ENCODE results near the gene SEMA5A.

Gene SEMA5A

DNA sequence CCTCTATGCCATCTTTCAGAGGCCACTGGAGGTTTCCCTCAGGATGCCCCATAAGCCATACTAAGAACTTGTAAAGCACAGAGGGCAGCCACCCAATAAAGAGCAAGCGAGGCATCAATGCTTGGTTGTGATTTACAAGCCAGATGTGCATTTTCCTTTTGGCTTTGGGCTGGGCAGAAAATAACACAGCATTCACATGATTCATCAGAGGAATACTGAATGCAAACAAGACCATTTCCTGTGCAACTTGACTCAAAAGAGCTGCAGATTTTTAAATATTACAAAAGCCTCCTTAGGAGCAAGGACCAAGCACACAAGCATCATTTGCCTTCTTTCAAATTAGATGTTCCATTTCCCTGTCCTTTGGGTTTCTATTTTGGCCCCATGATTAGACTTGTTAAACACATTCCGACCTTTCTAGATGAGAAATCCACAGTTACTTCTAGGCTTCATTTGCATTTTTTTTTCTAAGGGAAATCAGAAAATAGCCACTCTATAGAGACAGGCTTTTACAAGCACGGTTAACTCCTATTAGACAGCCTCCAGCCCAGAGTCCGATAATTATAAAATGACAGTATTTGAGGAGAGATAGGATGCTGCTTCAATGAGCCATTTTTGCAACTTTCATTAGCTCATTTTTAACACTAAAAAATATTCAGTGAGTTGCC is 207.8 kb downstream of the SEMA5A start:
- no CpG with 5 or more reads among the region's 4 CpGs for WGBS (ENCODE audit: insufficient coverage, insufficient read length)
- Histone ChIP-seq H3K36me3 (ENCODE audit: control insufficient read depth, insufficient read depth, low read length) (no peaks in the 10 kb centered on the region), H3K4me3 (ENCODE audit: low read length) (no peak overlapping the region), H3K27me3 (ENCODE audit: control insufficient read depth, insufficient read depth, low read length) (no peaks in the 10 kb centered on the region), H3K27ac (ENCODE audit: low read length) (no peak overlapping the region), H3K9me3 (ENCODE audit: control insufficient read depth, insufficient read depth, low read length) (no peaks in the 10 kb centered on the region), H3K4me1 (ENCODE audit: control insufficient read depth, insufficient read depth, low read length) (no peaks in the 10 kb centered on the region)
- DNase-seq (ENCODE audit: low read depth, low spot score), result no peak

GRCh38 chr5:9335754-9336495 is 209.9 kb downstream of the SEMA5A start:
- WGBS (ENCODE audit: insufficient coverage, insufficient read length), result no CpG with 5 or more reads among the region's 2 CpGs
- Histone ChIP-seq H3K4me3 (ENCODE audit: low read length) (no peak overlapping the region), H3K9me3 (ENCODE audit: control insufficient read depth, insufficient read depth, low read length) (no peaks in the 10 kb centered on the region)

DNA sequence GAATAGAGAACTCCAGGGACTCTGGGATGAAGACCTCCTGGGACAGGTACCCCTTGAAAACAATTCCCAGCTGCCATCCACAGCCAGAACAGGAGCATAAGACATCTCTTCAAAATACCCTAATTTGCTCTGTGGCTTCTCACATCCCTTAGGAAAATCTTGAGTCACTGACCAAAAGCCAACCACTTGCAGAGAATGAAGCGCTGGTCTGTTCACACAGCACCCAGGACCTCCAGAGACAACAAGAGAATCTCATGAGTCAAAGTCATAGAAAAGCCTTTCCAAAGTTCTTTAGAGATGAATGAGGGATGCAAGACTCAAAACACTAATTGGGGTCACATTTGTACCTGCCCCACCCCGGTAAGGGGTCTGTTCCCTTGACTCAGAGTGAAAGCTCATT is 210.6 kb downstream of the SEMA5A start:
- Histone ChIP-seq H3K4me3 (ENCODE audit: low read length) (no peak overlapping the region), H3K36me3 (ENCODE audit: control insufficient read depth, insufficient read depth, low read length) (no peaks in the 10 kb centered on the region), H3K4me1 (ENCODE audit: control insufficient read depth, insufficient read depth, low read length) (no peaks in the 10 kb centered on the region), H3K9me3 (ENCODE audit: control insufficient read depth, insufficient read depth, low read length) (no peaks in the 10 kb centered on the region), H3K27ac (ENCODE audit: low read length) (no peak overlapping the region), H3K27me3 (ENCODE audit: control insufficient read depth, insufficient read depth, low read length) (no peaks in the 10 kb centered on the region)
- no peak for DNase-seq (ENCODE audit: low read depth, low spot score)
- no CpG with 5 or more reads among the region's 2 CpGs for WGBS (ENCODE audit: insufficient coverage, insufficient read length)

More at GRCh38 chr5:9335754-9336495, 209.9 kb downstream of the SEMA5A start:
- Histone ChIP-seq H3K27ac (ENCODE audit: low read length) (no peak overlapping the region), H3K27me3 (ENCODE audit: control insufficient read depth, insufficient read depth, low read length) (no peaks in the 10 kb centered on the region), H3K36me3 (ENCODE audit: control insufficient read depth, insufficient read depth, low read length) (no peaks in the 10 kb centered on the region), H3K4me1 (ENCODE audit: control insufficient read depth, insufficient read depth, low read length) (no peaks in the 10 kb centered on the region)
- no peak for DNase-seq (ENCODE audit: low read depth, low spot score)

GRCh38 chr5:9332026-9332425 is 213.8 kb downstream of the SEMA5A start:
- no peaks in the 10 kb centered on the region for H3K4me1 ChIP-seq (ENCODE audit: control insufficient read depth, insufficient read depth, low read length)
- H3K27ac ChIP-seq (ENCODE audit: low read length), result no peak overlapping the region
- no peaks in the 10 kb centered on the region for H3K9me3 ChIP-seq (ENCODE audit: control insufficient read depth, insufficient read depth, low read length)
- DNase-seq (ENCODE audit: low read depth, low spot score), result no peak
- H3K4me3 ChIP-seq (ENCODE audit: low read length), result no peak overlapping the region
- H3K27me3 ChIP-seq (ENCODE audit: control insufficient read depth, insufficient read depth, low read length), result no peaks in the 10 kb centered on the region
- H3K36me3 ChIP-seq (ENCODE audit: control insufficient read depth, insufficient read depth, low read length), result no peaks in the 10 kb centered on the region
- no CpG with 5 or more reads among the region's 4 CpGs for WGBS (ENCODE audit: insufficient coverage, insufficient read length)

GRCh38 chr5:9331372-9331771 is 214.5 kb downstream of the SEMA5A start:
- Histone ChIP-seq H3K4me1 (ENCODE audit: control insufficient read depth, insufficient read depth, low read length) (no peaks in the 10 kb centered on the region), H3K4me3 (ENCODE audit: low read length) (no peak overlapping the region), H3K27ac (ENCODE audit: low read length) (no peak overlapping the region), H3K27me3 (ENCODE audit: control insufficient read depth, insufficient read depth, low read length) (no peaks in the 10 kb centered on the region), H3K9me3 (ENCODE audit: control insufficient read depth, insufficient read depth, low read length) (no peaks in the 10 kb centered on the region), H3K36me3 (ENCODE audit: control insufficient read depth, insufficient read depth, low read length) (no peaks in the 10 kb centered on the region)
- DNase-seq (ENCODE audit: low read depth, low spot score), result no peak
- WGBS (ENCODE audit: insufficient coverage, insufficient read length), result no CpG with 5 or more reads among the region's 1 CpG

- Histone ChIP-seq H3K27me3 (ENCODE audit: control insufficient read depth, insufficient read depth, low read length) (no peaks in the 10 kb centered on the region), H3K9me3 (ENCODE audit: control insufficient read depth, insufficient read depth, low read length) (no peaks in the 10 kb centered on the region), H3K4me3 (ENCODE audit: low read length) (no peak overlapping the region), H3K27ac (ENCODE audit: low read length) (no peak overlapping the region), H3K4me1 (ENCODE audit: control insufficient read depth, insufficient read depth, low read length) (no peaks in the 10 kb centered on the region), H3K36me3 (ENCODE audit: control insufficient read depth, insufficient read depth, low read length) (no peaks in the 10 kb centered on the region)
- no CpG with 5 or more reads among the region's 4 CpGs for WGBS (ENCODE audit: insufficient coverage, insufficient read length)
- no peak for DNase-seq (ENCODE audit: low read depth, low spot score)
Measured at GRCh38 chr5:9329125-9329524, 216.8 kb downstream of the SEMA5A start.

GRCh38 chr5:9325549-9325948 is 220.3 kb downstream of the SEMA5A start:
- Histone ChIP-seq H3K27ac (ENCODE audit: low read length) (no peak overlapping the region), H3K9me3 (ENCODE audit: control insufficient read depth, insufficient read depth, low read length) (no peaks in the 10 kb centered on the region), H3K4me3 (ENCODE audit: low read length) (no peak overlapping the region), H3K27me3 (ENCODE audit: control insufficient read depth, insufficient read depth, low read length) (no peaks in the 10 kb centered on the region), H3K4me1 (ENCODE audit: control insufficient read depth, insufficient read depth, low read length) (no peaks in the 10 kb centered on the region), H3K36me3 (ENCODE audit: control insufficient read depth, insufficient read depth, low read length) (no peaks in the 10 kb centered on the region)
- 100% methylated on average over 2 of the region's 4 CpGs for WGBS (ENCODE audit: insufficient coverage, insufficient read length)
- DNase-seq (ENCODE audit: low read depth, low spot score), result no peak

DNA sequence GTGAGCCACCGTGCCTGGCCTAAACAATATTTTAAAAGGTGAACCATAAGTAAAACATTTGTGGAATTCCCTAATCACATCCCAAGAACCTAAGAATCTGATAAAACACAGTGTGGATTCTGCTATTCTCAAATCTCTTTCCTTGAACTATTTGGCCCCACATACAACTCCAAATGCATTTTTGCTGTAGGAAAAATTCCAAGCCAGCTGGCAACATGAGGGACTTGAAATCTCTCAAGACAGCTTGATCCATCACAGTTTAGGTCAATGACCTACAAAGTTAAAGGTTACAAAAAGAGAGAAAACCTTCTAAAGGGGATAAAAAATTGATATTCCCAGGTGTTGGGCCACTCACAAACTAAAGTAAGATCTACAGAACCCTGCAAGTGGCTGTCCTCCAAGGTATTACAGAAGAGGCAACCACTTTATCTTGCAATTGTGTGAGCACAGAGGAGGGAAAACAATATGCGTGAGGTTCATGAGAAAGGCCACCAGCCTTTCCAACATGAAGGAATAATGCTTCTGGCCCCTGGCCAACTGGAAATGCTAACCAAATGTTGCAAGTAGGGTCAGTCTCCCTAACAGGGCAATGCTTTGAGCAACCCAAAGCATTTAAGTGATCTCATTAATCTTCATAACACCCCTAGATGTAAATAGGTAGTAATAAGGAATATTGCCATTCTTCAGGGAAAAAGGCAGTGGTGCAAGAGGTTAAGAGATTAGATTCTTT is 221.4 kb downstream of the SEMA5A start:
- Histone ChIP-seq H3K9me3 (ENCODE audit: control insufficient read depth, insufficient read depth, low read length) (no peaks in the 10 kb centered on the region), H3K4me3 (ENCODE audit: low read length) (no peak overlapping the region), H3K27ac (ENCODE audit: low read length) (no peak overlapping the region), H3K27me3 (ENCODE audit: control insufficient read depth, insufficient read depth, low read length) (no peaks in the 10 kb centered on the region), H3K4me1 (ENCODE audit: control insufficient read depth, insufficient read depth, low read length) (no peaks in the 10 kb centered on the region), H3K36me3 (ENCODE audit: control insufficient read depth, insufficient read depth, low read length) (no peaks in the 10 kb centered on the region)
- no peak for DNase-seq (ENCODE audit: low read depth, low spot score)
- WGBS (ENCODE audit: insufficient coverage, insufficient read length), result no CpG with 5 or more reads among the region's 2 CpGs

GRCh38 chr5:9320652-9321051 is 225.2 kb downstream of the SEMA5A start:
- WGBS (ENCODE audit: insufficient coverage, insufficient read length), result no CpG with 5 or more reads among the region's 3 CpGs
- DNase-seq (ENCODE audit: low read depth, low spot score), result no peak

GRCh38 chr5:9318031-9318430 is 227.8 kb downstream of the SEMA5A start:
- Histone ChIP-seq H3K4me3 (ENCODE audit: low read length) (no peak overlapping the region), H3K36me3 (ENCODE audit: control insufficient read depth, insufficient read depth, low read length) (no peaks in the 10 kb centered on the region), H3K9me3 (ENCODE audit: control insufficient read depth, insufficient read depth, low read length) (no peaks in the 10 kb centered on the region), H3K27ac (ENCODE audit: low read length) (no peak overlapping the region), H3K27me3 (ENCODE audit: control insufficient read depth, insufficient read depth, low read length) (no peaks in the 10 kb centered on the region), H3K4me1 (ENCODE audit: control insufficient read depth, insufficient read depth, low read length) (no peaks in the 10 kb centered on the region)
- no CpG with 5 or more reads among the region's 6 CpGs for WGBS (ENCODE audit: insufficient coverage, insufficient read length)
- no peak for DNase-seq (ENCODE audit: low read depth, low spot score)

More at GRCh38 chr5:9320652-9321051, 225.2 kb downstream of the SEMA5A start:
- Histone ChIP-seq H3K27me3 (ENCODE audit: control insufficient read depth, insufficient read depth, low read length) (no peaks in the 10 kb centered on the region), H3K4me3 (ENCODE audit: low read length) (no peak overlapping the region), H3K9me3 (ENCODE audit: control insufficient read depth, insufficient read depth, low read length) (no peaks in the 10 kb centered on the region), H3K27ac (ENCODE audit: low read length) (no peak overlapping the region), H3K4me1 (ENCODE audit: control insufficient read depth, insufficient read depth, low read length) (no peaks in the 10 kb centered on the region), H3K36me3 (ENCODE audit: control insufficient read depth, insufficient read depth, low read length) (no peaks in the 10 kb centered on the region)
